SK-N-SH (cell line): ENCODE results near the gene TAPBP. TPM values are rescaled to one million over a fixed set of nuclear protein-coding genes. Genes with fewer than 3 reads are reported as not detected.

Source experiments
- CTCF ChIA-PET: fragments of 300-600, 350-600 bp; formaldehyde crosslinking; extraction: SDS; loops from one replicate; lab custom pipeline; 2021; lab: Yijun Ruan, JAX
- POLR2A ChIA-PET: fragments of 350-600 bp; sonication (Branson Sonifier 250); formaldehyde crosslinking; extraction: SDS; loops from one replicate; lab custom pipeline; 2020; ENCODE audit warnings: antibody characterized with exemption, inconsistent platforms; lab: Yijun Ruan, JAX
- DNase-seq: peaks from one replicate; pipeline ENCODE4 v3.0.0; 2012
- H2AFZ ChIP-seq: fragments of 200-600 bp; sonication (generic); 2 replicates; pipeline ENCODE4 v1.8.1; 2016; ENCODE audit warnings: antibody characterized with exemption, mild to moderate bottlenecking, low read depth
- H3F3A ChIP-seq: fragments of 200-600 bp; sonication (generic); replicated peaks from 2 replicates; pipeline ENCODE3; 2016; ENCODE audit warnings: antibody characterized with exemption, mild to moderate bottlenecking; ENCODE audit not compliant: insufficient read depth
- H3K27ac ChIP-seq, 2 experiments: fragments of 200-500 bp in 1 of 2; fragments of 200-600 bp in 1 of 2; sonication (Bioruptor generic) in 1 of 2; sonication (generic), shearing (Covaris generic) in 1 of 2; 2 replicates each; pipeline versions ENCODE4 v1.5.1 to v1.6.1; 2014 to 2016; ENCODE audit warnings: low read depth in 2 of 2, inconsistent platforms in 1 of 2, low read length in 1 of 2, mild to moderate bottlenecking in 1 of 2, mixed read lengths in 1 of 2
- H3K27me3 ChIP-seq: fragments of 200-600 bp; sonication (generic), shearing (Covaris generic); 2 replicates; pipeline ENCODE4 v1.6.1; 2016; ENCODE audit warnings: mixed run types; ENCODE audit not compliant: insufficient read depth
- H3K36me3 ChIP-seq, 2 experiments: fragments of 200-500 bp in 1 of 2; fragments of 200-600 bp in 1 of 2; sonication (Bioruptor generic) in 1 of 2; sonication (generic) in 1 of 2; replicated peaks in 1 of 2; 2 replicates each; pipeline versions ENCODE3 to v1.5.1; 2014 to 2016; ENCODE audit warnings: low read length in 1 of 2, mild to moderate bottlenecking in 1 of 2; ENCODE audit not compliant: insufficient read depth in 2 of 2, control insufficient read depth in 1 of 2
- H3K4me1 ChIP-seq, 2 experiments: fragments of 200-500 bp in 1 of 2; fragments of 200-600 bp in 1 of 2; sonication (Bioruptor generic) in 1 of 2; sonication (generic), shearing (Covaris generic) in 1 of 2; 2 replicates each; pipeline versions ENCODE4 v1.5.1 to v1.6.1; 2014 to 2016; ENCODE audit warnings: low read depth in 1 of 2, low read length in 1 of 2, mixed run types in 1 of 2; ENCODE audit not compliant: insufficient read depth in 2 of 2, control insufficient read depth in 1 of 2
- H3K4me2 ChIP-seq: fragments of 200-600 bp; sonication (generic), shearing (Covaris generic); 2 replicates; pipeline ENCODE4 v1.6.1; 2017; ENCODE audit warnings: mixed run types
- H3K4me3 ChIP-seq, 2 experiments: fragments of 200-500 bp in 1 of 2; fragments of 200-600 bp in 1 of 2; sonication (Bioruptor generic) in 1 of 2; sonication (generic), shearing (Covaris generic) in 1 of 2; 2 replicates each; pipeline versions ENCODE4 v1.5.1 to v1.8.1; 2014 to 2016; ENCODE audit warnings: low read depth in 2 of 2, inconsistent platforms in 1 of 2, low read length in 1 of 2, mild to moderate bottlenecking in 1 of 2, mixed read lengths in 1 of 2, moderate library complexity in 1 of 2
- H3K79me2 ChIP-seq: fragments of 200-600 bp; sonication (generic); 2 replicates; pipeline ENCODE4 v1.8.1; 2017; ENCODE audit warnings: mild to moderate bottlenecking; ENCODE audit not compliant: insufficient read depth
- H3K9ac ChIP-seq: fragments of 200-600 bp; sonication (generic); 2 replicates; pipeline ENCODE4 v1.6.1; 2017; ENCODE audit warnings: mixed run types
- H3K9me2 ChIP-seq: fragments of 200-600 bp; sonication (generic); 2 replicates; pipeline ENCODE4 v1.6.1; 2017; ENCODE audit warnings: mixed run types
- H3K9me3 ChIP-seq: fragments of 200-600 bp; sonication (generic); 2 replicates; pipeline ENCODE4 v1.6.1; 2017; ENCODE audit warnings: mixed run types, mild to moderate bottlenecking, moderate library complexity
- H4K20me1 ChIP-seq: fragments of 200-600 bp; sonication (generic); 2 replicates; pipeline ENCODE4 v1.6.1; 2017; ENCODE audit warnings: mild to moderate bottlenecking, mixed run types; ENCODE audit not compliant: insufficient read depth
- GABPA ChIP-seq: IDR thresholded peaks from 2 replicates; pipeline ENCODE4 v1.4.0; 2012; ENCODE audit warnings: low read depth, mild to moderate bottlenecking
- MAX ChIP-seq: IDR thresholded peaks from 2 replicates; pipeline ENCODE4 v1.4.0; 2012; ENCODE audit warnings: low read depth
- MEF2A ChIP-seq: IDR thresholded peaks from 2 replicates; pipeline ENCODE4 v1.4.0; 2012; ENCODE audit warnings: low read depth, borderline replicate concordance
- MXI1 ChIP-seq: IDR thresholded peaks from 2 replicates; pipeline ENCODE4 v1.6.1; 2012; ENCODE audit warnings: mild to moderate bottlenecking, low read depth, low read length, improper control_type of control experiment
- RAD21 ChIP-seq: IDR thresholded peaks from 2 replicates; pipeline ENCODE4 v1.6.1; 2012; ENCODE audit warnings: mild to moderate bottlenecking, low read length
- REST ChIP-seq: IDR thresholded peaks from 2 replicates; pipeline ENCODE4 v1.6.1; 2012; ENCODE audit warnings: mild to moderate bottlenecking, low read depth, low read length, moderate library complexity
- SIN3A ChIP-seq: IDR thresholded peaks from 2 replicates; pipeline ENCODE4 v1.6.1; 2012; ENCODE audit warnings: low read depth, mild to moderate bottlenecking, low read length, moderate library complexity, borderline replicate concordance
- USF1 ChIP-seq: IDR thresholded peaks from 2 replicates; pipeline ENCODE4 v1.4.0; 2012; ENCODE audit warnings: low read depth, borderline replicate concordance
- WGBS: methylation state at CpG from one replicate; pipeline ENCODE4 v1.1.6; 2017; ENCODE audit warnings: low lambda C conversion rate; 5-methylcytosine and 5-hydroxymethylcytosine counted together
- polyA plus RNA-seq, 3 experiments: library from polyadenylated mRNA; depleted of rRNA; stranded (reverse); fragments of >200 nt; gene quantifications; 2 replicates each; pipeline ENCODE4 v1.2.3, GENCODE V29; 2012

The TAPBP gene
- polyA plus RNA-seq, 1 of the 3 experiments (the other 2 are of a cell fraction): 44.5 TPM

- H4K20me1 ChIP-seq: peaks cover 8% of the 10 kb centered on the region; the same call in 1 of the 2 replicates
- H3K9me2 ChIP-seq: no peaks in the 10 kb centered on the region
- POLR2A ChIA-PET: interaction anchor here (0.6 to 2.2 kb wide), 8 partner anchors 9 to 118 kb away, joined by 3 to 14 read pairs (median 4); partner anchors contain the start of genes RGL2, RPS18 and VPS52
- 5% methylated on average over 17 of the region's 33 CpGs for WGBS
- H3F3A ChIP-seq: peaks cover 10% of the 10 kb centered on the region
- H2AFZ ChIP-seq: peak overlapping the region; percentile 64
- peaks cover 69% of the 10 kb centered on the region for H3K79me2 ChIP-seq
- no peaks in the 10 kb centered on the region for H3K27me3 ChIP-seq
- peak overlapping the region; percentile 96 for H3K9ac ChIP-seq
- no peaks in the 10 kb centered on the region for H3K9me3 ChIP-seq
- H3K27ac ChIP-seq: peak overlapping the region; percentile 89 to 94
- peak overlapping the region; percentile 100 for H3K4me2 ChIP-seq
- H3K4me1 ChIP-seq: peaks cover under 1 to 24% of the 10 kb centered on the region in 2 experiments; a peak in 1 of 4 replicates
- H3K36me3 ChIP-seq: peaks cover 0 to 24% of the 10 kb centered on the region in 2 experiments
- TF ChIP-seq REST: no peak
- peak; percentile 17; the same call in 1 of the 2 replicates for TF ChIP-seq SIN3A
- TF ChIP-seq MXI1: no peak
- TF ChIP-seq MAX: 0 out of 2 replicates have a peak, but pooled peaks have one; percentile 15
- H3K4me3 ChIP-seq: peak overlapping the region; percentile 76 to 94
- DNase-seq: peak; percentile 79
- CTCF ChIA-PET: interaction anchor here (0.6 to 3.5 kb wide), 6 partner anchors 14 to 74 kb away, joined by 3 to 26 read pairs (median 8); partner anchors contain the start of genes B3GALT4 and RGL2
Measured at GRCh38 chr6:33313105-33313708, 671 bp downstream of the TAPBP start.

GRCh38 chr6:33312361-33313104 is 1.3 kb downstream of the TAPBP start:
- WGBS: 21% methylated on average over 27 of the region's 29 CpGs
- peaks cover 0 to 23% of the 10 kb centered on the region in 2 experiments; a peak in 1 of 4 replicates for H3K4me1 ChIP-seq
- H3F3A ChIP-seq: peaks cover 5% of the 10 kb centered on the region
- H2AFZ ChIP-seq: peak overlapping the region; percentile 64; the same call in 1 of the 2 replicates
- H4K20me1 ChIP-seq: peaks cover 8% of the 10 kb centered on the region; the same call in 1 of the 2 replicates
- TF ChIP-seq RAD21 (0 out of 2 replicates have a peak, but pooled peaks have one; percentile 11), MEF2A (no peak), USF1 (peak; percentile 80; the same call in 1 of the 2 replicates), GABPA (no peak), MXI1 (peak; percentile 23; the same call in 1 of the 2 replicates)
- TF ChIP-seq, all 33 proteins: peak for 3
- H3K4me3 ChIP-seq: peak overlapping the region; percentile 76 to 94
- CTCF ChIA-PET: interaction anchor here (0.6 to 3.5 kb wide), 8 partner anchors 13 to 104 kb away, joined by 3 to 26 read pairs (median 5); partner anchors contain the start of genes B3GALT4, RGL2 and RING1
- H3K9me2 ChIP-seq: no peaks in the 10 kb centered on the region
- H3K27ac ChIP-seq: peak overlapping the region; percentile 89 to 94
- POLR2A ChIA-PET: interaction anchor here (0.7 to 2.2 kb wide), 7 partner anchors 8 to 118 kb away, joined by 3 to 14 read pairs (median 4); partner anchors contain the start of genes RGL2, RPS18 and VPS52
- peak overlapping the region; percentile 100 for H3K4me2 ChIP-seq
- peaks cover 0 to 27% of the 10 kb centered on the region in 2 experiments for H3K36me3 ChIP-seq
- H3K9me3 ChIP-seq: no peaks in the 10 kb centered on the region
- peak overlapping the region; percentile 96 for H3K9ac ChIP-seq
- no peaks in the 10 kb centered on the region for H3K27me3 ChIP-seq
- peaks cover 74% of the 10 kb centered on the region for H3K79me2 ChIP-seq
- peak; percentile 75 for DNase-seq
